Stimulated activated CD8-positive, alpha-beta memory T cell treated with anti-CD3 and anti-CD28 coated beads, Interleukin-7, amount 100 ng/mL, for 4 hours (primary cell): Measurements from ENCODE around the gene LTV1.
"Not testable (repeated sequence)": the region's sequence is repeated elsewhere in the genome, so short reads cannot be mapped to it uniquely, and the experiment has no call there.

Experiments
- DNase-seq, 2 donors: peaks; one replicate each; pipeline ENCODE4 v3.0.0-alpha.2; 2020; ENCODE audit warnings: low read depth in 2 of 2

The LTV1 gene

GRCh38 chr6:143842902-143843676 lies at the start of gene LTV1:
TSS of gene LTV1 (plus strand) at chr6:143843338. CDS start at chr6:143843478, 140 bp downstream.
- DNase-seq, result peak; percentile 89 to 90

GRCh38 chr6:143796551-143796950 lies 46.6 kb upstream of the LTV1 start:
- not testable (repeated sequence) for DNase-seq

- not testable (repeated sequence) for DNase-seq
Measured at GRCh38 chr6:143798487-143798886, 44.7 kb upstream of the LTV1 start.

GRCh38 chr6:143802833-143803565 lies 40.1 kb upstream of the LTV1 start:
- no peak for DNase-seq

- DNase-seq, result no peak
Measured at GRCh38 chr6:143803769-143804568, 39.2 kb upstream of the LTV1 start.

- no peak for DNase-seq
Measured at GRCh38 chr6:143804835-143805239, 38.3 kb upstream of the LTV1 start.

GRCh38 chr6:143806282-143807102 lies 36.6 kb upstream of the LTV1 start:
- peak; percentile 63 to 66 for DNase-seq

- DNase-seq, result no peak
Measured at GRCh38 chr6:143807103-143807772, 35.9 kb upstream of the LTV1 start.

- DNase-seq, result no peak
Measured at GRCh38 chr6:143810745-143811144, 32.4 kb upstream of the LTV1 start.

GRCh38 chr6:143811501-143812157 lies 31.5 kb upstream of the LTV1 start:
- DNase-seq, result no peak

- no peak for DNase-seq
Measured at GRCh38 chr6:143817621-143818020, 25.5 kb upstream of the LTV1 start.

GRCh38 chr6:143821359-143821758 lies 21.8 kb upstream of the LTV1 start:
- no peak for DNase-seq

GRCh38 chr6:143822584-143823024 lies 20.5 kb upstream of the LTV1 start:
- DNase-seq, result no peak

GRCh38 chr6:143823548-143823947 lies 19.6 kb upstream of the LTV1 start:
- no peak for DNase-seq

GRCh38 chr6:143828572-143828971 lies 14.6 kb upstream of the LTV1 start:
- DNase-seq, result no peak

GRCh38 chr6:143836150-143836549 lies 7.0 kb upstream of the LTV1 start:
- no peak for DNase-seq

GRCh38 chr6:143838395-143838794 lies 4.7 kb upstream of the LTV1 start:
- no peak for DNase-seq

GRCh38 chr6:143839196-143839595 lies 3.9 kb upstream of the LTV1 start:
- no peak for DNase-seq

- no peak for DNase-seq
Measured at GRCh38 chr6:143840595-143841265, 2.4 kb upstream of the LTV1 start.

- DNase-seq, result no peak
Measured at GRCh38 chr6:143842461-143842901, 657 bp upstream of the LTV1 start.
